ENCODE data around the gene TRIM2.
A peak's percentile ranks its signal among the peaks of the same experiment; 100 is the strongest.

Gene TRIM2

GRCh38 chr4:153207027-153207426 lies 2.8 kb downstream of the TRIM2 start:
- H3K4me2 ChIP-seq: no peak overlapping the region

DNA sequence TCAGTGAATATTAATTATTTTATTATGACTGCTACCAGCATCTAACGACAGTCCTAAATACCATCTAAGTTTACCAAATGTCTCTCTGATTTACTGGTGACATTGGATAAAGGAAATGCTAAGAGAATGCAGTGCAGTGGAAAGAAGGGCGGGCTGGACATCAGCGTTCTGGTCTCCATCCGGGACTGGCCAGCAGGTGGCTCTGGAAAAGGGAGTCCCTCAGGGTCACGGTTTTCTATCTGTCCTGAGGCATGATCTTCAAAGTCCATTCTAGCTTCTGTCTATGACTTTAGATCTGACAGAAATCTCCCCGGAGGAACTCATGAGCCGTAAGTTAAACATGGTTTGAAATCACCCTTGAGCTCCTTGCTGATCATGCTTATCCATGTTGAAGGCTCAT lies 3.3 kb downstream of the TRIM2 start:
- H3K27me3 ChIP-seq: no peaks in the 10 kb centered on the region
- H3K9ac ChIP-seq: no peak overlapping the region
- no peak overlapping the region for H3K4me2 ChIP-seq

More at GRCh38 chr4:153207027-153207426, 2.8 kb downstream of the TRIM2 start:
- Histone ChIP-seq H4K20me1 (no peaks in the 10 kb centered on the region), H3K27me3 (no peaks in the 10 kb centered on the region), H3K9me3 (no peaks in the 10 kb centered on the region), H3K27ac (no peak overlapping the region), H3K36me3 (no peaks in the 10 kb centered on the region), H3K9ac (no peak overlapping the region), H3K4me3 (no peak overlapping the region), H3K4me1 (peaks cover 22% of the 10 kb centered on the region)
- TF ChIP-seq Cebpa-rat (IDR thresholded peaks at IDR 0.05): no peak

GRCh38 chr4:153209410-153209809 lies 5.2 kb downstream of the TRIM2 start:
- Histone ChIP-seq H3K27ac (no peak overlapping the region), H3K4me2 (no peak overlapping the region), H3K36me3 (no peaks in the 10 kb centered on the region), H3K4me3 (no peak overlapping the region), H4K20me1 (no peaks in the 10 kb centered on the region), H3K27me3 (no peaks in the 10 kb centered on the region), H3K9me3 (no peaks in the 10 kb centered on the region), H3K9ac (no peak overlapping the region), H3K4me1 (peaks cover 20% of the 10 kb centered on the region)
- no peak for TF ChIP-seq Cebpa-rat (IDR thresholded peaks at IDR 0.05)

More for the DNA sequence above, 3.3 kb downstream of the TRIM2 start:
- TF ChIP-seq Cebpa-rat (IDR thresholded peaks at IDR 0.05): no peak
- H3K27ac ChIP-seq: no peak overlapping the region
- H3K9me3 ChIP-seq: no peaks in the 10 kb centered on the region
- H4K20me1 ChIP-seq: no peaks in the 10 kb centered on the region
- H3K4me3 ChIP-seq: no peak overlapping the region
- peaks cover 22% of the 10 kb centered on the region for H3K4me1 ChIP-seq
- no peaks in the 10 kb centered on the region for H3K36me3 ChIP-seq

GRCh38 chr4:153210727-153211126 lies 6.5 kb downstream of the TRIM2 start:
- Histone ChIP-seq H4K20me1 (no peaks in the 10 kb centered on the region), H3K4me1 (peaks cover 9% of the 10 kb centered on the region), H3K4me3 (no peak overlapping the region), H3K9ac (no peak overlapping the region), H3K27me3 (no peaks in the 10 kb centered on the region), H3K27ac (no peak overlapping the region), H3K9me3 (no peaks in the 10 kb centered on the region), H3K4me2 (no peak overlapping the region), H3K36me3 (no peaks in the 10 kb centered on the region)
- no peak for TF ChIP-seq Cebpa-rat (IDR thresholded peaks at IDR 0.05)

DNA sequence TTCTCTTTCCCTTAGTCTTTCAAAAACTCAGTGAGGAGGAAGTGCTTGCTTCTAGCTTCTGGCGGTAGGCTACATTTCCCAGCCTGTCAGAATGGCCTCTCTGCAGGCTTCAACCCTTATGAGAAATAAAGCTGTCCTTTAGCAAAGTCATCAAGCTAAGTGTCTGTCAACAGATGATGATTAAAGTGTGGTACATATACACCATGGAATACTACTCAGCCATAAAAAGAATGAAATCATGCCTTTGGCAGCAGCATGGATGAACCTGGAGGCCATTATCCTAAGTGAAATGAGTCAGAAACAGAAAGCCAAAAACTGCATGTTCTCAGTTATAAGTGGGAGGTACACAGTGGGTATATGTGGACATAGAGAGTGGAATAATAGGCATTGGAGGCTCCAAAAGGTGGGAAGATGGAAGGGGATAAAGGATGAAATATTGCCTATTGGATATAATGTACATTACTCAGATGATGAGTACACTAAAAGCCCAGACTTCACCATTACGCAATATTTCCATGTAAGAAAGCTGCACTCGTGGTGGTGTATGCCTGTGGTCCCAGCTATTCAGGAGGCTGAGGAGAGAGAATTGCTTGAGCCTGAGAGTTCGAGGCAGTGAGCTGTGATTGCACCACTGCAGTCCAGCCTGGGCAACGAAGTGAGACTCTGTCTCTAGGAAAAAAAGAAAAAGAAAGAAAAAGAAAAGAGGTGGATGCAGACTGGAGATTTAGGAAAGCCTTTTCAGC lies 7.9 kb downstream of the TRIM2 start:
- Histone ChIP-seq H3K4me3 (no peak overlapping the region), H3K9me3 (no peaks in the 10 kb centered on the region), H3K4me2 (no peak overlapping the region), H3K4me1 (peaks cover 11% of the 10 kb centered on the region), H3K27ac (no peak overlapping the region), H3K9ac (no peak overlapping the region), H3K27me3 (no peaks in the 10 kb centered on the region), H4K20me1 (no peaks in the 10 kb centered on the region), H3K36me3 (no peaks in the 10 kb centered on the region)
- peak; percentile 82 for TF ChIP-seq Cebpa-rat (IDR thresholded peaks at IDR 0.05)

DNA sequence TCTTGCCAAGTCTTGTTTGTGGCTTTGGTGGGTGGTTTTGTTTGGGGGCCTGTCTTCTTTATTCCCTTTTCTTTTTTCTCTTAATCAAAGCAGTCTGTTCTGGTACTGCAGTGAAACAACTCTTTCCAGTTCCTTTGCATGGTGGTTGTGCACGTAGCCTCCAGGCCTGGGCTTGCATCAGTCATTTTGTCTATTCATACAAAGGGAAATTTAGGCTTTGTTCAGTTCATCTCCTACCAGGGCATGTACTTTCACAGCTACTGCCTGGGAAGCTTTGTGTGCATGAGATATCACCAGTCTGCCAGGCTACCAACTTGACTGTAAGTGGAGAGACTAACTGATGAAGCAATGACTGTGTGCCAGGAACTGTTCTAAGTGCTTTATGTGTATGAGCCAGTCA lies 8.5 kb downstream of the TRIM2 start:
- no peak for TF ChIP-seq Cebpa-rat (IDR thresholded peaks at IDR 0.05)

DNA sequence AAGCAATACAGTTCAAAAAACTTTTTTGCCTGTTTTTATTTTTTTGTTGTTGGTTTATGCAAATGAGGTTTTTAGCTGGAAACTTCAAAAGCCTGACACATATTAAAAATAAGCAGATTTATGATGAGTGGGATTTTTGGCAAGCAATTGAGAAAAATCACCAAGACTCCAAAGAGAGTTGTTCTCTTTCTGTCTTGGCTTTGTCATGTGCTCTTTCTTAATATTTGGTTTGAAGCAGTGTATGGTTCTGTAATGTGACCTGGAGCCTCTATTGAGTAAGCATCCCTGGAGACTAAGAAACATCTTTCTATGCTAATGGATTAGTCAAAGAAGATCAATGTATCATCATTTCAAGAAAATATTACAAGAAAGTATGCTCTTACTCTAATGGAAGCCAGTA lies 11.7 kb downstream of the TRIM2 start:
- no peak for TF ChIP-seq Cebpa-rat (IDR thresholded peaks at IDR 0.05)
- H3K4me1 ChIP-seq: peaks cover 9% of the 10 kb centered on the region
- H3K4me3 ChIP-seq: no peak overlapping the region
- H3K9ac ChIP-seq: no peak overlapping the region
- H3K27ac ChIP-seq: no peak overlapping the region
- H3K36me3 ChIP-seq: no peaks in the 10 kb centered on the region
- no peaks in the 10 kb centered on the region for H3K27me3 ChIP-seq
- no peaks in the 10 kb centered on the region for H3K9me3 ChIP-seq
- H4K20me1 ChIP-seq: no peaks in the 10 kb centered on the region
- H3K4me2 ChIP-seq: no peak overlapping the region

More for the DNA sequence above, 8.5 kb downstream of the TRIM2 start:
- H3K27me3 ChIP-seq: no peaks in the 10 kb centered on the region
- no peak overlapping the region for H3K27ac ChIP-seq
- H3K9me3 ChIP-seq: no peaks in the 10 kb centered on the region
- H3K4me3 ChIP-seq: no peak overlapping the region
- H3K4me2 ChIP-seq: no peak overlapping the region
- no peaks in the 10 kb centered on the region for H4K20me1 ChIP-seq
- H3K9ac ChIP-seq: no peak overlapping the region
- peaks cover 17% of the 10 kb centered on the region for H3K4me1 ChIP-seq
- H3K36me3 ChIP-seq: no peaks in the 10 kb centered on the region

GRCh38 chr4:153216546-153216945 lies 12.3 kb downstream of the TRIM2 start:
- Histone ChIP-seq H4K20me1 (no peaks in the 10 kb centered on the region), H3K27me3 (peaks cover 5% of the 10 kb centered on the region; the same call in 1 of the 2 replicates), H3K4me2 (no peak overlapping the region), H3K36me3 (no peaks in the 10 kb centered on the region), H3K4me1 (peaks cover 9% of the 10 kb centered on the region), H3K9ac (no peak overlapping the region), H3K9me3 (peaks cover 4% of the 10 kb centered on the region; the same call in 1 of the 2 replicates), H3K4me3 (no peak overlapping the region), H3K27ac (no peak overlapping the region)
- no peak for TF ChIP-seq Cebpa-rat (IDR thresholded peaks at IDR 0.05)

- H3K9ac ChIP-seq: no peak overlapping the region
- no peak for TF ChIP-seq Cebpa-rat (IDR thresholded peaks at IDR 0.05)
- peaks cover 14% of the 10 kb centered on the region for H3K27me3 ChIP-seq
- peak overlapping the region; percentile 10 for H3K4me2 ChIP-seq
- H3K36me3 ChIP-seq: no peaks in the 10 kb centered on the region
- H3K4me3 ChIP-seq: no peak overlapping the region
- H3K9me3 ChIP-seq: peaks cover 4% of the 10 kb centered on the region; the same call in 1 of the 2 replicates
- no peak overlapping the region for H3K27ac ChIP-seq
- peaks cover 12% of the 10 kb centered on the region for H3K4me1 ChIP-seq
- peaks cover 2% of the 10 kb centered on the region; the same call in 1 of the 2 replicates for H4K20me1 ChIP-seq
These were observed 13.2 kb downstream of the TRIM2 start for GRCh38 chr4:153217440-153217839.

GRCh38 chr4:153218961-153219360 lies 14.7 kb downstream of the TRIM2 start:
- no peak overlapping the region for H3K4me2 ChIP-seq
- H3K27me3 ChIP-seq: peaks cover 30% of the 10 kb centered on the region
- no peak overlapping the region for H3K9ac ChIP-seq
- peaks cover 6% of the 10 kb centered on the region for H3K9me3 ChIP-seq
- H3K4me1 ChIP-seq: peaks cover 27% of the 10 kb centered on the region
- H3K36me3 ChIP-seq: no peaks in the 10 kb centered on the region; the same call in 1 of the 2 replicates
- peaks cover 18% of the 10 kb centered on the region for H4K20me1 ChIP-seq
- H3K4me3 ChIP-seq: no peak overlapping the region
- no peak overlapping the region for H3K27ac ChIP-seq
- no peak for TF ChIP-seq Cebpa-rat (IDR thresholded peaks at IDR 0.05)

Data from BLaER1 (cell line).